NCI-H510A treated with DMSO at 0.1 percent for 48 hours (cell line): ENCODE measurements around the gene GRIN2A.

Source experiments
- DNase-seq: peaks from one replicate; lab custom pipeline; 2025; lab: John Stamatoyannopoulos, UW

The GRIN2A gene

DNA sequence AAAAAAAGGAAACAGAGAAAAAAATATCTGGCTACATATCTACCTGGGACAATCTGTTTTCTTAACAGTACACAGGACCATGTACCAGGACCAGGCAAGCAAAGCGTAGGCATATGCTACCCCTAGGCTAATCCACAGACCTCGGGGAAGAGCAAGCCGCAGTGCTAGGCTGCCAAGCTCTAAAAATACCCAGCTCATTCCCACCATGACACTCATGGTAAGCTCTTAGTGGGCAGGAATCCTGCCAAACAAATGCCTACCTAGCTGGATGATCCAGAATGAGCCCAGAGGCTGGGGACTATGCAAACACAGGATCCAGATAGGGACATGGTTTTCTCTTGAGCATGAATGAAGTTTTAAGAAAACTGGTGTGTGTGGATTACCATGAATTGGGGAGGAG, 95.6 kb downstream of the GRIN2A start:
- no peak for DNase-seq

GRCh38 chr16:10085078-10085798, 97.0 kb downstream of the GRIN2A start:
- DNase-seq: no peak

GRCh38 chr16:10083301-10083700, 98.9 kb downstream of the GRIN2A start:
- DNase-seq: no peak

DNA sequence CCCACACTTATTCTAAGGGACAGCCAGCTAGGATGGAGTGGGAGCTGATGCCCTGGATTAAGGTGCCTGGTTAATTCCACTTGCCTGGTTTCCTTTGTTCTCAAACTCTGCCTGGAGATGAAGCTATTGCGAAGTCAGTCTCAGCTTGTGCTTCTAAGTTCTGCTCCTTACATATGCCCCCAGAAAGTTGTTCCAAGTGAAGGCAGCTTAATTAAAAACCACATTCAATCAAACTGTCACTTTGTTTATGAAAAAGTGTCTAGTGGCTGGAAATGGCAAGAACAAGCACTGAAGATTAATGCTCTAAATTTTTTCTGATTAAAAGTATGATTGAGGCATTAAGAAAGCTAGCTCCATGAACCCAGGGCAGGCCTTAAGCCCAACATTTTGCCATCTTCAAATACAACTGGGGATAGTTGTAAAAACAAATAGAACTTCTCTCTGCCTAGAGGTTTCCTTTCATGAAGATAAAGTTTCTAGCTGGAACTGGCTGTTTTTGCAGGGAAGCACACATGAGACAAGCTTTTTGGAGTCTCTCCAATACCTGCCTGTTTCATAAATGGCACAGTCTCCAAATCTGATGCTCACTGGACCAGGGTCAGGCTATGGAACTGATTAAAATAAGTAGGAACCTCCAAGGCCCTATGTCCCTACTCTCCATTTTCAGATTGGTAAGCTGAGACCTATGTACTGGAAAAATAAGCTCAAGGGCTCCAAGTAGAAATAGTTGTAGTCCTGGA, 100.9 kb downstream of the GRIN2A start:
- no peak for DNase-seq

- DNase-seq: no peak
Observed at GRCh38 chr16:10080051-10080772, 102.0 kb downstream of the GRIN2A start.

DNA sequence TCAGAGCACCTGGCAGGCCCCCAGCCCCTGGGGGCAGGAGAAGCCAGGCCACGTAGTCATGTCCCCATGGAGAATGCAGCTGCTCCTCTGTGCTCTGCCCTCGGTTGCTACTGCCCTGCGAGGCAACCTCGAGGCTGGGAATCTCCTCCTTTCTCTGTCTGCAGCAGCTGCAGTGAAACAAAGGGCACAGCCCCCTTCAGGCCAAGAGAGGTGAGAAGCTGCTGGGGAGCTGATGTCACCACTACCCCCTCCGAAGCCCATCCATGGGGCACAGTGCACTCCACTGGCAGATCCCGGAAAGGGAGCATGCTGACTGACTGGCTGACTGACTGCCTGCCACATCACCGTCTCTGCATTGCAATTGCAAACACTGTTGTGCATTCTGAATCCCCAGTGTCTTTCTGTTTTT, 103.7 kb downstream of the GRIN2A start:
- DNase-seq: no peak

- no peak for DNase-seq
Observed at GRCh38 chr16:10077861-10078260, 104.4 kb downstream of the GRIN2A start.

GRCh38 chr16:10076037-10076436, 106.2 kb downstream of the GRIN2A start:
- DNase-seq: no peak

DNA sequence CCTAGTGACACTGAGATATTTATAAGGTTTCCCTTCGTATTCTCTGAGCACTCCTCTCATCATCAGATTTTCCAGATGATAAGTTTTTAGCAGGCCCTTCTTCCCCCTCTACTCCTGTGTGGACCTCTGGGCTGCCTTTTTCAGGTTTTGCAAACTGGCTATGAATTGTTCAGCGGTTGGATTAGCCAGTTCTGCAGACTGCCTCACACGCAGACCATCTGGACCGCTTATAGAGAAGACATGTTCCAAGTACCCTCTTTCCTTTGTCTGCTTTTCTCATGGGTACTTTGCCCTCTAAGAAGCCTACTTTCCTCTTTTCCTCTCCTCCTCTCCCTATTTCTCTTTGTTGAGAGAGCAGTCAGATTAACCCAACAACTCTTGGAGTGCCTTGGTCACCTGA, 111.6 kb downstream of the GRIN2A start:
- DNase-seq: no peak

DNA sequence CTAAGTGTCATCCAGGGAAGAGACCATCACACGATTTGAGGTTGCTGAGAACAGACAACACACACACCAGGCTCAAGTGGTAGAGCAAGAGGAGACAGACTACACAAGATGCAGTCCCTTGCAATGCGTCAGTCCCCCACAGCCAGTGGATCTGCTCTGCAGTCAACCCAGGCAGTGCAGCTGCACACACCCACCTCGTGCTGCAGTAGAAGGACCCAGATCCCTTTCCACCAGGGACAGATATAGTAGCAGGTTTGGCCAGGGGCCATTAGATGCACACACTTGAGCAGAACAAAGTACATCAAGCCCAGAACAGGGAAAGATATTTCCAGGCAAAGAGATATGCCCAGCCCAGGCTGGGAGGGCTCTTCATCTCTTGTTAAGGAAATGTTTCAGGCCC, 112.9 kb downstream of the GRIN2A start:
- DNase-seq: no peak

DNA sequence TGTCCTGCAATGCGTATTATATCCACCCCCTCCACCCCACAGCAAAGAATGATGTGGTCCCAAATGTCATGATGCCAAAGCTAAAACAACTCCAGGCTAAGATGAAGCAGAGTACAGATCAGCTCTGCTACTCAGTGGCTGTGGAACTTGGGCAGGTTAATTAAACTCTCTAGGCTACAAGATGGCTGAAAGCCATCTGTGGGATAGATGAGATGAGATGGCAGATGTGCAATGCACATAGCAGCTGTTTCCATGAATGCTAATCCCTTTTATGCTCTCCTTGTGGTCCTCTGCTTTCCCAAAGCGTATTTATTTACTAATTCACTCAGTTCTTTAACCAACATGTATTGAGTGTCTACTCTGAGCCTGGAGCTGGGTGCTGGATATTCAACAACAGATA, 114.4 kb downstream of the GRIN2A start:
- DNase-seq: no peak

GRCh38 chr16:10067406-10067805, 114.8 kb downstream of the GRIN2A start:
- no peak for DNase-seq

DNA sequence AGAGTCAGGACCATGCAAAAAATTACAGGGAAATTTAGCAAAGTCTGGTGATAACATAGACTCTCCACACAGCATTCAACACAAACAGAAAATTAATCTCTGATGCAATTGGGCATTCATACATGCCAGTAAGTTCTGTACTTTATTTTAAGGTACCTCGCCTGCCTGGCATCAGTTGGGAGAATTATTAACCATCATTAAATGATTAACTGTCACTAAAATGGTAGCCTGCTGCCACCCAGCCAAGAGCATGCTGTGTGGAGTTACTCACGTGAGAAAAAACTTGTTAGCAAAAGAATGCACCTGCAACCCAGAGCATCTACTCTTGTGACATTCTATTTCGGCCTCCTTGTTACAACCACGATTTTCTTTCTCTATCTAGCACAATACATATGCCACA, 117.2 kb downstream of the GRIN2A start:
- no peak for DNase-seq

DNA sequence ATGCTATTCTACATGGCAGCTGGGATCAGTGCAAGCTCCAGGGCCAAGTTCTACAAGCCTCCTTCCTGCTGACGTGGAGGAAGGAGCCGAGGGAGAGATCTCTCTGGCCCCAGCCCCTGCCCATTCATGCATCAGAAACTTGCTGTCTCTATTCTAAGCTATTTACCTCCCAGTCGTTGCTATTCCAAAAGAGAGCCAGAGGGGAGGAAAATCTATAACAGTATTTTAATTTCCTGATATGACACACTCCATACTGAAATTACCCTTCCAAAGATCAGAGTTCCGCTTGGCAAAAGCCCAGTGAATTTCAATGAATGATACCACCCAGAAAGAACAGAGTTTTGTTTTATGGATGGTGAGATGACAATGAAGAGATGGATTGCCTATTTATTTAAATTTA, 133.4 kb downstream of the GRIN2A start:
- no peak for DNase-seq

GRCh38 chr16:10045947-10046346, 136.3 kb downstream of the GRIN2A start:
- no peak for DNase-seq

- DNase-seq: no peak
Observed at GRCh38 chr16:10045291-10045775, 136.9 kb downstream of the GRIN2A start.

- no peak for DNase-seq
Observed at GRCh38 chr16:10040136-10041080, 141.8 kb downstream of the GRIN2A start.

DNA sequence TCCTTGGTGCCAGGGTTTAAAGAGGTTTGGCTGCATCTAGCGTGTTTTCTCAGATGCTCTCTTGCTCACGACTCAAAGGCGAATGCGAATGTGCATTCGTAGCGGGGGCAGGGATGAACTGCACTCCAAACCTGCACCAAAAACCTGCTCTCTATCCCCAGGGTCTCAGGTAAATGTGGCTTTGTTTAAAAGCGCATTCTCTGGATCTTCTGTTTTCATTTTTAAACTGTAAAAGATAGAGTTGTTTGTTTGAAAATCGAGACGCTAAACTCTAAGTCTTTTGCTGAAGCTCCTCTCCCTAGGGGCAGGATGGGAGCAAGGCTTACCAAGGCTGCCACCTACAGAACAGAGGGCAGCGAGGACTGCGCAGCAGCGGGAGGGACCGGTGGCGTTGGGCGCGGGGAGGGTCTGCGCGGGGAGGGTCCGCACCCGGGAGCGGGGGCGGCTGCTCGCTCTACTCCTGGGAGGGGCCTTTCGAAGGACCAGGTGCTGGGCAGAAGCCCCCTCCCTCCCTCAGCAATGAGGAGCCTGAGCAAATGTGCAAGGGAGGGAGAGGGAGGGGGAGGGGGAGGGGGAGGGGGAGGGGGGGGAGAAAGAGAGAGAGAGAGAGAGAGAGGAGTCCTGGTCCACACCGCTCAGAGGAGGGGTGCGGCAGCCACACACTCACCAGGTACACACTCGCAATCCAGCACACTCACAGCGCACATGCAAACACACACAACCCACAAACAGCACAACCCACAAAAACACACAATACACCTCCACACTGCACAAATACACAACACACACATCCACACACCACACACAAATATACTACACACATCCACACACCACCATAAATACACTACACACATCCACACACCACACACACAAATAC, 142.8 kb downstream of the GRIN2A start:
- DNase-seq: peak; percentile 40

DNA sequence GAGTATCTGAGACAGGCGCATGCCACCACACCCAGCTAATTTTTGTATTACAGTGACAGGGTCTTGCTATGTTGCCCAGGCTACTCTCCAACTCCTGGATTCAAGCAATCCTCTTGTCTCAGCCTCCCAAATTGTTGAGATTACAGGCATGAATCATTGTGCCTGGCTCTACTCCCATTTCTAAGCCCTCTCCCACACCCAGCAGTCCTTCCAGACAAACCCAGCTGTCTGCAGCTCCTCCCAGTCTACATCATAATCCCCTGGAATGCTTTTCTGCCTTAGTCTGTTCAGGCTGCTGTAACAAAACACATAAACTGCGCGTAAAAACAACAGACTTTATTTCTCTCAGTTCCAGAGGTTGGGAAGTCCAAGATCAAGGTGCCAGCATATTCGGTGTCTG, 144.5 kb downstream of the GRIN2A start:
- DNase-seq: no peak

- DNase-seq: no peak
Observed at GRCh38 chr16:10036956-10037355, 145.3 kb downstream of the GRIN2A start.

DNA sequence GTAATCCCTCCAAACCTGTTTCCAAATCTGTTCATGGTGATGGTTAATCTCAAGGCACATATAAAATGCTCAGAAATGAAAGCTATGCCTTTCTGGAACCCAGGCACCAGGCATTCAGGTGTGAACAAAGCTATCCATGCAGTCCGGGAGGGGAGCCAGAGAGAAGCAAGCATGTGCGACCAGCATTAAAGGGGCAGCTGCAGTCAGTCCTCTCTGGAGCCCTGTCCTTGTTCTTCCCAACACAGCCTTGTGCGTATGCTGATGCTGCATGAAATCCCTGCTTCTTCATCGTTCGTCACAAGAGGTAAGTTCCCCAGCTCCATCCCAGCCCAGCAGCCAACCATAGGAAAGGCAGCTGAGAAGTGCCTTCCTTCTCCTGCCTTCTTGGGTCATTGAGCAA, 148.7 kb downstream of the GRIN2A start:
- DNase-seq: no peak
